GM18951 (cell line): Measurements from ENCODE around the gene SNAPIN.

Experiments
- POLR2A ChIP-seq: IDR thresholded peaks from 4 replicates; pipeline ENCODE4 v1.6.1; 2011; ENCODE audit warnings: mild to moderate bottlenecking; ENCODE audit not compliant: insufficient read length, insufficient read depth; ENCODE audit errors: extremely low read depth
- in situ Hi-C: fragments of 300-500 bp; cut with MboI; formaldehyde crosslinking; loops from one replicate; pipeline ENCODE4 v1.12.0; 2022; ENCODE audit warnings: low sequenced_read_pairs, mixed read lengths, inconsistent platforms; ENCODE audit not compliant: unreplicated experiment

The SNAPIN gene

GRCh38 chr1:153698923-153699714 lies 40.6 kb downstream of the SNAPIN start:
- in situ Hi-C loops, result no loop called here
- no peak for TF ChIP-seq POLR2A

GRCh38 chr1:153699768-153700167 lies 41.3 kb downstream of the SNAPIN start:
- in situ Hi-C loops, result no loop called here
- TF ChIP-seq POLR2A, result no peak

GRCh38 chr1:153705484-153705883 lies 47.0 kb downstream of the SNAPIN start:
- TF ChIP-seq POLR2A, result no peak
- in situ Hi-C loops, result no loop called here

GRCh38 chr1:153711026-153711425 lies 52.5 kb downstream of the SNAPIN start:
- in situ Hi-C loops, result no loop called here
- TF ChIP-seq POLR2A, result no peak
